Endothelial cell (in vitro differentiated cells): ENCODE measurements around the gene UBE2E2. TPM values are rescaled to one million over a fixed set of nuclear protein-coding genes. Genes with fewer than 3 reads are reported as not detected.

ENCODE experiments used
- DNase-seq: peaks from one replicate; pipeline ENCODE4 v3.0.0; 2021; ENCODE audit warnings: low spot score
- H3K27ac Mint-ChIP-seq: one replicate; pipeline ENCODE4 v1.8.0; 2021; ENCODE audit warnings: mixed read lengths, inconsistent platforms; ENCODE audit not compliant: unreplicated experiment
- H3K27me3 Mint-ChIP-seq: one replicate; pipeline ENCODE4 v1.8.0; 2021; ENCODE audit warnings: mild to moderate bottlenecking, moderate library complexity, mixed read lengths, inconsistent platforms; ENCODE audit not compliant: unreplicated experiment
- H3K36me3 Mint-ChIP-seq: one replicate; pipeline ENCODE4 v1.8.0; 2021; ENCODE audit warnings: mild to moderate bottlenecking, low read depth, mixed read lengths, inconsistent platforms; ENCODE audit not compliant: unreplicated experiment
- H3K4me1 Mint-ChIP-seq: one replicate; pipeline ENCODE4 v1.8.0; 2021; ENCODE audit warnings: mild to moderate bottlenecking, mixed read lengths, inconsistent platforms; ENCODE audit not compliant: unreplicated experiment
- H3K4me3 Mint-ChIP-seq: one replicate; pipeline ENCODE4 v1.8.0; 2021; ENCODE audit warnings: mild to moderate bottlenecking, mixed read lengths, inconsistent platforms; ENCODE audit not compliant: unreplicated experiment
- H3K9me3 Mint-ChIP-seq: one replicate; pipeline ENCODE4 v1.8.0; 2021; ENCODE audit warnings: mixed read lengths, inconsistent platforms; ENCODE audit not compliant: unreplicated experiment
- total RNA-seq: library from RNA; stranded (reverse); fragmentation: NEBNext Ultra II Directional; extraction: Animal tissue kit (Norgen Biotek cat#: 25700); gene quantifications from one replicate; pipeline ENCODE4 v1.2.1, GENCODE V29; 2021; ENCODE audit not compliant: unreplicated experiment
- TF ChIP-seq, protein P1 (sequence below): fragments of 200-600 bp; sonication (generic); IDR thresholded peaks from one replicate; pipeline ENCODE4 v1.5.0; 2021; ENCODE audit warnings: antibody characterized with exemption; ENCODE audit not compliant: unreplicated experiment

The UBE2E2 gene
- total RNA-seq, 1 donor from 2014 or later = 46.9 TPM

DNA sequence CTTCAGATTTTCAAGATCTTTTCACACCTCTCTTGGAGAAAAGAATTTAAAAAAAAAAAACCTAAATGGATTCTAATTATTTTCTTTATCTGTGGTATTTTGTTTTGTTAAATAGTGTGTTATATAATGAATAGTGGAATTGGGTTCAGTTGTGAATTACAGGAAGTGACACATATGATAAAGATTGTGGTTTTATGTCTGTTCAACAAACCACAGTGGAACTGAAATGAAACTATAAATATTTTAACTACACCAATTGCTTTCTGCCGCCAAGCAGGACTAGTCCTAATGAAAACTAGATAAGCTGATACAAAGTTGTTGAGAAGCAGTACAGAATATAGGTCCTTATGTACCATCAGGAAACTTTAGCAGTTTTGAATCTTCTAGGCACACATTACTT lies 121.6 kb downstream of the UBE2E2 start:
- Mint-ChIP-seq H3K27ac (no peak overlapping the region), H3K4me3 (no peak overlapping the region), H3K36me3 (no peaks in the 10 kb centered on the region), H3K27me3 (no peaks in the 10 kb centered on the region), H3K4me1 (peaks cover 14% of the 10 kb centered on the region), H3K9me3 (no peaks in the 10 kb centered on the region)
- TF ChIP-seq, protein P1, sequence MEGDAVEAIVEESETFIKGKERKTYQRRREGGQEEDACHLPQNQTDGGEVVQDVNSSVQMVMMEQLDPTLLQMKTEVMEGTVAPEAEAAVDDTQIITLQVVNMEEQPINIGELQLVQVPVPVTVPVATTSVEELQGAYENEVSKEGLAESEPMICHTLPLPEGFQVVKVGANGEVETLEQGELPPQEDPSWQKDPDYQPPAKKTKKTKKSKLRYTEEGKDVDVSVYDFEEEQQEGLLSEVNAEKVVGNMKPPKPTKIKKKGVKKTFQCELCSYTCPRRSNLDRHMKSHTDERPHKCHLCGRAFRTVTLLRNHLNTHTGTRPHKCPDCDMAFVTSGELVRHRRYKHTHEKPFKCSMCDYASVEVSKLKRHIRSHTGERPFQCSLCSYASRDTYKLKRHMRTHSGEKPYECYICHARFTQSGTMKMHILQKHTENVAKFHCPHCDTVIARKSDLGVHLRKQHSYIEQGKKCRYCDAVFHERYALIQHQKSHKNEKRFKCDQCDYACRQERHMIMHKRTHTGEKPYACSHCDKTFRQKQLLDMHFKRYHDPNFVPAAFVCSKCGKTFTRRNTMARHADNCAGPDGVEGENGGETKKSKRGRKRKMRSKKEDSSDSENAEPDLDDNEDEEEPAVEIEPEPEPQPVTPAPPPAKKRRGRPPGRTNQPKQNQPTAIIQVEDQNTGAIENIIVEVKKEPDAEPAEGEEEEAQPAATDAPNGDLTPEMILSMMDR = no peak
- no peak for DNase-seq

DNA sequence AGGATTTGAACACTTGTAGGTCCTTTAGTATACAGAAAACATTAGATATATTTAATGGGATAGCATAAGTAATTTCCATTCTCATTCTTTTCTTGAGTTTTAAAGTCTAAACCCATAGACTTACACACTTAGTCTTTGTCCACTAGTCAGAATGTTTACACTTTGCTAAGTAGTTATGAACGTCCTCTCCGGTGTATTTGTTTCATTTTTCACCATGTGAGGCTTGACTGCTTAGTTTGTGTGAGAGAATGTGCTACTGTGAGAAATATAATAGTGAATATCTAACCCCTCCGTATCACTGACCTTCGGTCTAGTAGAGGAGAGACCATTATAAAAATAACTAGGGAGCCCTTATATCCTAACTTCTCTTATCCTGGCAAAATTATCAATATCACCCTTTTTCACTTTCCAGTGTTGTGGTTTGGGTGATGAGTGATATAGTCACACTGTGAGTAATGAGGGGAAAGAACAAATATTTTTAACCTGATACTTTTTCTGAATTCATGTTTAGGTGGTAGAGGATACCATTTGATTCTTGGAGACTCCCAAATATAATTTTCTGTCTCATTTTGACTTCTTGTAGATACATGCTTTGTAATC lies 122.4 kb downstream of the UBE2E2 start:
- DNase-seq = no peak
- H3K27ac Mint-ChIP-seq = no peak overlapping the region
- H3K4me3 Mint-ChIP-seq = no peak overlapping the region
- no peaks in the 10 kb centered on the region for H3K27me3 Mint-ChIP-seq
- H3K36me3 Mint-ChIP-seq = no peaks in the 10 kb centered on the region
- peaks cover 14% of the 10 kb centered on the region for H3K4me1 Mint-ChIP-seq
- no peaks in the 10 kb centered on the region for H3K9me3 Mint-ChIP-seq
- TF ChIP-seq, protein P1 = no peak

DNA sequence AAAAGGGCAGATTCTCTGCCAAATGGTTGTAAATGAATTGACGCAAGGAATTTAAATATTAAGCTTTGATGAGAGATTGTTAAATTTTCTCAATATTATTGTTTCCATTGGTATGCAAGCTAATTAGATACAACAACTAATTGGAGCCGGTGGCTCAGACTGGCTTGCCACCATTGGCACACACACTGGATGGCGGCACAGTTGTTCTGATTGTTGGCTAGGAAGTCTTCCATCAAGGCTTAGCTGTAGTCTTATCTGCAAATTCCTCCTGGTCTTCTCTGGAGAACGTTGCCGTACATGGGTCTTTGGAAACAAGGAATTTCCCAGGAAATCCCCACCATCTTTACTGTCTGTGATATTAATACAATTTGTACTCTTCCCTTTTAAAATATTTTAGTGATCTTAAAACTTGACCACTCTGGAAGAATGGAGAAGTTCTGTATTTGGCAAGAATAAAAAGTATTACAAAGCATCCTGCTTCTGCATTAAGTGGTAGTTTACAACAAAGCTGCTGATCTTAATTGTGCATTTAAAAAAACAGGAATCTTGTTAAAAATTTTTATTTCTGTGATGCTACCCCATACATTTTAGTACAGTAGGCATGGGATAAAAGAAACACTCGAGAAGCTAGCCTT lies 126.5 kb downstream of the UBE2E2 start:
- no peaks in the 10 kb centered on the region for H3K36me3 Mint-ChIP-seq
- peaks cover 6% of the 10 kb centered on the region for H3K4me1 Mint-ChIP-seq
- no peaks in the 10 kb centered on the region for H3K27me3 Mint-ChIP-seq
- H3K9me3 Mint-ChIP-seq = no peaks in the 10 kb centered on the region
- no peak overlapping the region for H3K4me3 Mint-ChIP-seq
- TF ChIP-seq, protein P1 = no peak
- no peak for DNase-seq
- no peak overlapping the region for H3K27ac Mint-ChIP-seq

GRCh38 chr3:23330568-23330967 lies 127.4 kb downstream of the UBE2E2 start:
- H3K9me3 Mint-ChIP-seq = no peaks in the 10 kb centered on the region
- no peak overlapping the region for H3K4me3 Mint-ChIP-seq
- no peaks in the 10 kb centered on the region for H3K36me3 Mint-ChIP-seq
- no peak for DNase-seq
- H3K27me3 Mint-ChIP-seq = no peaks in the 10 kb centered on the region
- TF ChIP-seq, protein P1 = no peak
- H3K27ac Mint-ChIP-seq = no peak overlapping the region
- no peaks in the 10 kb centered on the region for H3K4me1 Mint-ChIP-seq

GRCh38 chr3:23331141-23331935 lies 128.2 kb downstream of the UBE2E2 start:
- Mint-ChIP-seq H3K27me3 (no peaks in the 10 kb centered on the region), H3K36me3 (no peaks in the 10 kb centered on the region), H3K4me1 (no peaks in the 10 kb centered on the region), H3K4me3 (no peak overlapping the region), H3K9me3 (no peaks in the 10 kb centered on the region), H3K27ac (no peak overlapping the region)
- TF ChIP-seq, protein P1 = no peak
- no peak for DNase-seq
